H1 (cell line): ENCODE data around the gene AGBL1. TPM values are rescaled to one million over a fixed set of nuclear protein-coding genes. Genes with fewer than 3 reads are reported as not detected.

Source experiments
- CTCF ChIA-PET: fragments of 300-600 bp; sonication (Branson Sonifier 250); formaldehyde crosslinking; loops from one replicate; lab custom pipeline; 2021; ENCODE audit not compliant: partially characterized antibody; lab: Charles Lee
- POLR2A ChIA-PET: fragments of 300-600 bp; sonication (Branson Sonifier 250); formaldehyde crosslinking; loops from one replicate; lab custom pipeline; 2021; ENCODE audit warnings: inconsistent platforms; ENCODE audit not compliant: partially characterized antibody; lab: Charles Lee
- DNase-seq, 2 experiments: peaks; one replicate each; pipeline versions ENCODE4 v3.0.0 to v3.0.0-alpha.2; 2010 to 2022; ENCODE audit warnings: low spot score in 2 of 2, low read depth in 1 of 2, mixed read lengths in 1 of 2
- FAIRE-seq: peaks from 2 replicates; lab custom pipeline; 2011; peaks lifted over from hg19 to GRCh38; lab: Jason Lieb, UNC
- H2AFZ ChIP-seq: 2 replicates; pipeline ENCODE4 v1.8.1; 2012; ENCODE audit warnings: low read length, inconsistent platforms
- H2AK5ac ChIP-seq: 2 replicates; pipeline ENCODE4 v1.6.1; 2013; ENCODE audit warnings: low read depth, low read length
- H2BK120ac ChIP-seq: replicated peaks from 2 replicates; pipeline ENCODE3; 2013; ENCODE audit warnings: low read depth, low read length, inconsistent platforms
- H2BK12ac ChIP-seq: 2 replicates; pipeline ENCODE4 v1.6.1; 2013; ENCODE audit warnings: low read depth, low read length
- H2BK15ac ChIP-seq: 2 replicates; pipeline ENCODE4 v1.6.1; 2013; ENCODE audit warnings: low read length
- H2BK20ac ChIP-seq: 2 replicates; pipeline ENCODE4 v1.6.1; 2013; ENCODE audit warnings: low read length
- H2BK5ac ChIP-seq: 2 replicates; pipeline ENCODE4 v1.6.1; 2013; ENCODE audit warnings: low read depth, low read length
- H3K14ac ChIP-seq: 2 replicates; pipeline ENCODE4 v1.6.1; 2013; ENCODE audit warnings: inconsistent platforms; ENCODE audit not compliant: insufficient read length
- H3K18ac ChIP-seq: 2 replicates; pipeline ENCODE4 v1.6.1; 2013; ENCODE audit warnings: low read length; ENCODE audit errors: extremely low read depth
- H3K23ac ChIP-seq: 2 replicates; pipeline ENCODE4 v1.6.1; 2013; ENCODE audit warnings: inconsistent platforms; ENCODE audit not compliant: insufficient read length
- H3K23me2 ChIP-seq: 2 replicates; pipeline ENCODE4 v1.6.1; 2013; ENCODE audit warnings: low read depth, low read length
- H3K27ac ChIP-seq: 2 replicates; pipeline ENCODE4 v1.6.1; 2011; ENCODE audit warnings: low read depth, low read length, inconsistent platforms
- H3K27me3 ChIP-seq, 4 experiments: replicated peaks in 1 of 4; 1 replicate in 1 of 4; 2 replicates in 3 of 4; pipeline versions ENCODE4 v1.6.1 to v1.8.1; 2011 to 2013; ENCODE audit warnings: low read length in 3 of 4, mild to moderate bottlenecking in 3 of 4, inconsistent platforms in 2 of 4, mixed read lengths in 2 of 4, moderate library complexity in 1 of 4; ENCODE audit not compliant: control insufficient read depth in 3 of 4, insufficient read depth in 3 of 4; ENCODE audit errors: extremely low read depth in 1 of 4
- H3K36me3 ChIP-seq, 4 experiments: 2 replicates each; pipeline versions ENCODE4 v1.6.1 to v1.8.1; 2011 to 2013; ENCODE audit warnings: mild to moderate bottlenecking in 4 of 4, low read length in 3 of 4, moderate library complexity in 2 of 4, control low read depth in 1 of 4, inconsistent platforms in 1 of 4; ENCODE audit not compliant: insufficient read depth in 4 of 4, control insufficient read depth in 2 of 4
- H3K4ac ChIP-seq: replicated peaks from 2 replicates; pipeline ENCODE3; 2013; ENCODE audit warnings: low read length, low read depth, mixed read lengths, inconsistent platforms; ENCODE audit not compliant: insufficient read length
- H3K4me1 ChIP-seq, 4 experiments: replicated peaks in 1 of 4; 1 replicate in 1 of 4; 2 replicates in 3 of 4; pipeline versions ENCODE4 v1.6.1 to v1.8.1; 2011 to 2013; ENCODE audit warnings: low read length in 3 of 4, inconsistent platforms in 2 of 4, mixed read lengths in 1 of 4; ENCODE audit not compliant: insufficient read depth in 4 of 4, control insufficient read depth in 3 of 4
- H3K4me2 ChIP-seq, 2 experiments: 2 replicates each; pipeline versions ENCODE4 v1.6.1 to v1.8.1; 2011 to 2013; ENCODE audit warnings: low read depth in 2 of 2, low read length in 2 of 2, control low read depth in 1 of 2, inconsistent platforms in 1 of 2, mild to moderate bottlenecking in 1 of 2; ENCODE audit not compliant: insufficient read depth in 1 of 2
- H3K4me3 ChIP-seq, 4 experiments: fragments of 200-600, 300-600 bp in 1 of 4; sonication (generic), shearing (Covaris generic), sonication (Bioruptor Twin) in 1 of 4; 2 replicates each; pipeline versions ENCODE4 v1.5.1 to v1.8.1; 2011 to 2016; ENCODE audit warnings: low read length in 4 of 4, low read depth in 3 of 4, control low read depth in 2 of 4, inconsistent platforms in 2 of 4, mild to moderate bottlenecking in 2 of 4, mixed read lengths in 1 of 4, moderate library complexity in 1 of 4; ENCODE audit not compliant: insufficient read depth in 2 of 4; ENCODE audit errors: extremely low read depth in 1 of 4
- H3K56ac ChIP-seq: replicated peaks from 2 replicates; pipeline ENCODE3; 2013; ENCODE audit warnings: low read depth, mild to moderate bottlenecking, mixed read lengths, low read length, inconsistent platforms; ENCODE audit not compliant: insufficient read length
- H3K79me1 ChIP-seq: 2 replicates; pipeline ENCODE4 v1.6.1; 2013; ENCODE audit warnings: low read depth, low read length, control low read depth
- H3K79me2 ChIP-seq, 2 experiments: 2 replicates each; pipeline versions ENCODE4 v1.6.1 to v1.8.1; 2012 to 2013; ENCODE audit warnings: low read length in 2 of 2, mild to moderate bottlenecking in 2 of 2, inconsistent platforms in 1 of 2; ENCODE audit not compliant: insufficient read depth in 2 of 2, control insufficient read depth in 1 of 2
- H3K9ac ChIP-seq, 4 experiments: replicated peaks in 1 of 4; 1 replicate in 1 of 4; 2 replicates in 3 of 4; pipeline versions ENCODE4 v1.6.1 to v1.8.1; 2011 to 2013; ENCODE audit warnings: low read depth in 3 of 4, low read length in 3 of 4, control low read depth in 2 of 4, mild to moderate bottlenecking in 2 of 4, moderate library complexity in 2 of 4, inconsistent platforms in 1 of 4; ENCODE audit errors: extremely low read depth in 1 of 4
- H3K9me3 ChIP-seq, 2 experiments: 2 replicates each; pipeline versions ENCODE4 v1.6.1 to v1.8.1; 2012 to 2013; ENCODE audit warnings: mild to moderate bottlenecking in 2 of 2, moderate library complexity in 2 of 2, control low read depth in 1 of 2, inconsistent platforms in 1 of 2, low read depth in 1 of 2, low read length in 1 of 2, mixed read lengths in 1 of 2; ENCODE audit not compliant: insufficient read depth in 2 of 2
- H4K20me1 ChIP-seq, 2 experiments: replicated peaks in 1 of 2; 2 replicates each; pipeline versions ENCODE3 to v1.8.1; 2011 to 2013; ENCODE audit warnings: inconsistent platforms in 2 of 2, low read length in 2 of 2, mild to moderate bottlenecking in 1 of 2; ENCODE audit not compliant: insufficient read depth in 2 of 2, control insufficient read depth in 1 of 2
- H4K5ac ChIP-seq: 2 replicates; pipeline ENCODE4 v1.6.1; 2013; ENCODE audit warnings: low read length, low read depth, mixed read lengths, inconsistent platforms; ENCODE audit not compliant: insufficient read length
- H4K8ac ChIP-seq: 2 replicates; pipeline ENCODE4 v1.8.0; 2013; ENCODE audit warnings: mild to moderate bottlenecking, moderate library complexity, low read length, inconsistent platforms; ENCODE audit not compliant: insufficient read depth; ENCODE audit errors: extremely low read depth
- H4K91ac ChIP-seq: replicated peaks from 2 replicates; pipeline ENCODE3; 2013; ENCODE audit warnings: low read length, mixed read lengths, inconsistent platforms; ENCODE audit not compliant: insufficient read length
- GABPA ChIP-seq: IDR thresholded peaks from 2 replicates; pipeline ENCODE4 v1.6.1; 2011; ENCODE audit warnings: mild to moderate bottlenecking, low read length, moderate library complexity, borderline replicate concordance; ENCODE audit not compliant: insufficient read depth
- KDM1A ChIP-seq: fragments of 200-600, 300-600 bp; sonication (generic); IDR thresholded peaks from 2 replicates; pipeline ENCODE4 v1.7.1; 2016; ENCODE audit warnings: mild to moderate bottlenecking, low read length, borderline replicate concordance
- MAFK ChIP-seq: IDR thresholded peaks from 2 replicates; pipeline ENCODE4 v1.6.1; 2012; ENCODE audit warnings: low read depth, mild to moderate bottlenecking, improper control_type of control experiment, low read length
- MAX ChIP-seq: IDR thresholded peaks from 2 replicates; pipeline ENCODE4 v1.6.1; 2012; ENCODE audit warnings: inconsistent platforms
- NRF1 ChIP-seq: IDR thresholded peaks from 2 replicates; pipeline ENCODE4 v1.6.1; 2011; ENCODE audit warnings: mild to moderate bottlenecking, low read depth, low read length, improper control_type of control experiment
- RXRA ChIP-seq: IDR thresholded peaks from 2 replicates; pipeline ENCODE4 v1.6.1; 2011; ENCODE audit warnings: low read depth, mild to moderate bottlenecking, low read length, moderate library complexity; ENCODE audit not compliant: insufficient read depth
- SAP30 ChIP-seq: fragments of 300-600 bp; sonication (generic); IDR thresholded peaks from 2 replicates; pipeline ENCODE4 v1.7.1; 2012; ENCODE audit warnings: low read length, moderate library complexity, mild to moderate bottlenecking, inconsistent platforms; ENCODE audit not compliant: insufficient read depth, insufficient replicate concordance
- SP2 ChIP-seq: IDR thresholded peaks from 2 replicates; pipeline ENCODE4 v1.6.1; 2012; ENCODE audit warnings: mild to moderate bottlenecking, low read length, inconsistent platforms
- SP4 ChIP-seq: IDR thresholded peaks from 2 replicates; pipeline ENCODE4 v1.6.1; 2012; ENCODE audit warnings: low read length, inconsistent platforms
- USF2 ChIP-seq: IDR thresholded peaks from 2 replicates; pipeline ENCODE4 v1.6.1; 2011; ENCODE audit warnings: low read length, improper control_type of control experiment
- WGBS, 2 experiments: shearing (Covaris generic) in 1 of 2; methylation state at CpG; one replicate each; pipeline versions ENCODE4 v1.1.6 to v1.1.7; 2013 to 2015; ENCODE audit warnings: low lambda C conversion rate in 2 of 2, mixed read lengths in 2 of 2, inconsistent platforms in 1 of 2, low coverage in 1 of 2, missing lambda C conversion rate in 1 of 2; ENCODE audit not compliant: insufficient replicate concordance in 2 of 2, insufficient coverage in 1 of 2, insufficient read length in 1 of 2; ENCODE audit errors: extremely low coverage in 1 of 2, missing lambda C conversion rate in 1 of 2; 5-methylcytosine and 5-hydroxymethylcytosine counted together
- polyA plus RNA-seq, 7 experiments: library from polyadenylated mRNA; depleted of rRNA in 3 of 7; stranded (reverse) in 5 of 7; unstranded in 2 of 7; fragments of >200 nt in 5 of 7; fragments of 200-250 nt in 2 of 7; gene quantifications; 1 replicate in 5 of 7; 2 replicates in 1 of 7; 4 replicates in 1 of 7; pipeline versions ENCODE4 v1.2.1 to v1.2.3, GENCODE V29; 2011 to 2013; ENCODE audit warnings: missing spikeins in 2 of 7, mixed read lengths in 2 of 7
- total RNA-seq: library from RNA; stranded (reverse); fragmentation: NEBNext Ultra II Directional; extraction: Animal tissue kit (Norgen Biotek cat#: 25700); gene quantifications from 2 replicates; pipeline ENCODE4 v1.2.1, GENCODE V29; 2021

AGBL1 gene
- total and polyA plus RNA-seq, 2 of the 8 experiments (the other 6 are each of a cell fraction or from before 2014, with no cell fraction given), result not detected

GRCh38 chr15:86159468-86159867 is 79.8 kb downstream of the AGBL1 start:
- Histone ChIP-seq H3K9ac (no peak overlapping the region), H3K9me3 (no peaks in the 10 kb centered on the region), H3K27me3 (no peaks in the 10 kb centered on the region), H3K27ac (no peak overlapping the region), H3K4me2 (no peak overlapping the region), H2AFZ (no peak overlapping the region), H2AK5ac (no peak overlapping the region), H3K4me1 (peaks cover 0 to 4% (median 0%) of the 10 kb centered on the region in 4 experiments; a peak in 1 of 7 replicates), H3K14ac (no peak overlapping the region), H3K4me3 (no peak overlapping the region), H3K23ac (no peak overlapping the region), H3K79me1 (no peaks in the 10 kb centered on the region), H3K56ac (no peak overlapping the region), H3K18ac (no peak overlapping the region), H3K4ac (no peak overlapping the region), H2BK20ac (no peak overlapping the region), H4K20me1 (no peaks in the 10 kb centered on the region), H2BK12ac (no peak overlapping the region), H2BK15ac (no peak overlapping the region), H3K36me3 (no peaks in the 10 kb centered on the region), H3K23me2 (no peaks in the 10 kb centered on the region), H4K8ac (no peak overlapping the region)
- 89% methylated on average over 3 of the region's 3 CpGs; no CpG with 5 or more reads in 1 of the 2 experiments for WGBS, 2 experiments
- ChIA-PET CTCF (no interaction called here), POLR2A (no interaction called here)
- FAIRE-seq, result no peak
- TF ChIP-seq SP4 (no peak), MAFK (no peak), RXRA (no peak), GABPA (no peak), SAP30 (no peak), USF2 (no peak), KDM1A (no peak), MAX (no peak), SP2 (no peak), NRF1 (no peak)
- TF ChIP-seq, all 59 proteins: peak for 0
- DNase-seq, result no peak
- no peak overlapping the region for H2BK5ac ChIP-seq
- H4K91ac ChIP-seq, result no peak overlapping the region
- no peaks in the 10 kb centered on the region for H3K79me2 ChIP-seq
- H4K5ac ChIP-seq, result no peak overlapping the region
- H2BK120ac ChIP-seq, result no peak overlapping the region
